HCT116 (cell line): Measurements from ENCODE around the gene TMEM164. TPM values are rescaled to one million over a fixed set of nuclear protein-coding genes. Genes with fewer than 3 reads are reported as not detected.

Experiments
- ATAC-seq: fragments of 200-7000 bp; cut with Tn5 transposase; 2 replicates; pipeline ENCODE4 v1.9.1; 2020; ENCODE audit warnings: mild to moderate bottlenecking, moderate library complexity
- BruUV-seq: library from RNA; stranded (reverse); fragments of 400-500 nt; replicated peaks from 2 replicates; lab custom pipeline; 2021; lab: Mats Ljungman, UMichigan
- CTCF ChIA-PET: fragments of 300-600 bp; sonication (Branson Sonifier 250); formaldehyde crosslinking; loops from one replicate; lab custom pipeline; 2021; ENCODE audit warnings: antibody characterized with exemption; lab: Charles Lee
- POLR2A ChIA-PET: fragments of 300-600, 350-600 bp; sonication (Branson Sonifier 250); formaldehyde crosslinking; loops from one replicate; lab custom pipeline; 2021; ENCODE audit warnings: antibody characterized with exemption; lab: Charles Lee
- RAD21 ChIA-PET, 2 experiments: fragments of 300-600 bp; sonication (Branson Sonifier 250); formaldehyde crosslinking; loops; one replicate each; lab custom pipeline; 2023; ENCODE audit warnings: low total read pairs in 2 of 2; ENCODE audit not compliant: uncharacterized antibody in 2 of 2, unreplicated experiment in 2 of 2, low non-redundant PET in 1 of 2; lab: Charles Lee
- DNase-seq: peaks from one replicate; pipeline ENCODE4 v3.0.0-alpha.2; 2010; ENCODE audit warnings: low read depth, low spot score
- H2AFZ ChIP-seq: fragments of 200-600 bp; shearing (Covaris generic), sonication (generic); 2 replicates; pipeline ENCODE4 v1.6.1; 2017; ENCODE audit warnings: low read depth, mixed run types, mixed read lengths, antibody characterized with exemption, low read length; ENCODE audit not compliant: poor library complexity, severe bottlenecking
- H3K27ac ChIP-seq: 2 replicates; pipeline ENCODE4 v1.5.1; 2012; ENCODE audit warnings: low read depth, low read length
- H3K27me3 ChIP-seq: fragments of 200-600 bp; sonication (generic); 2 replicates; pipeline ENCODE4 v1.6.1; 2016; ENCODE audit warnings: mixed run types, low read length, mixed read lengths; ENCODE audit not compliant: insufficient read depth
- H3K36me3 ChIP-seq, 2 experiments: fragments of 200-500 bp in 1 of 2; fragments of 200-600 bp in 1 of 2; sonication (Bioruptor generic) in 1 of 2; sonication (generic) in 1 of 2; 2 replicates each; pipeline versions ENCODE4 v1.5.1 to v1.6.1; 2014 to 2016; ENCODE audit warnings: low read length in 2 of 2, inconsistent platforms in 1 of 2, mixed read lengths in 1 of 2, mixed run types in 1 of 2; ENCODE audit not compliant: insufficient read depth in 2 of 2, control insufficient read depth in 1 of 2
- H3K4me1 ChIP-seq, 2 experiments: fragments of 200-600 bp in 1 of 2; sonication (generic) in 1 of 2; 2 replicates each; pipeline versions ENCODE4 v1.5.1 to v1.6.1; 2012 to 2017; ENCODE audit warnings: low read length in 2 of 2, inconsistent platforms in 1 of 2, mild to moderate bottlenecking in 1 of 2, mixed read lengths in 1 of 2, mixed run types in 1 of 2, moderate library complexity in 1 of 2; ENCODE audit not compliant: insufficient read depth in 2 of 2, control insufficient read depth in 1 of 2
- H3K4me2 ChIP-seq: fragments of 200-600 bp; sonication (generic); 2 replicates; pipeline ENCODE4 v1.6.1; 2017; ENCODE audit warnings: mixed run types, low read length, mixed read lengths
- H3K4me3 ChIP-seq, 2 experiments: fragments of 200-600 bp in 1 of 2; sonication (generic) in 1 of 2; replicated peaks in 1 of 2; 2 replicates each; pipeline ENCODE4 v1.5.1; 2011 to 2016; ENCODE audit warnings: low read length in 2 of 2, control low read depth in 1 of 2, low read depth in 1 of 2, mild to moderate bottlenecking in 1 of 2, mixed read lengths in 1 of 2, mixed run types in 1 of 2
- H3K79me2 ChIP-seq: fragments of 200-600 bp; sonication (generic); 2 replicates; pipeline ENCODE4 v1.6.1; 2017; ENCODE audit warnings: mild to moderate bottlenecking, mixed run types, low read length, moderate library complexity, mixed read lengths; ENCODE audit not compliant: insufficient read depth
- H3K9ac ChIP-seq: fragments of 200-600 bp; sonication (generic); 2 replicates; pipeline ENCODE4 v1.6.1; 2016; ENCODE audit warnings: low read length, mixed read lengths
- H3K9me2 ChIP-seq: fragments of 200-600 bp; sonication (generic), shearing (Covaris generic); 2 replicates; pipeline ENCODE4 v1.6.1; 2017; ENCODE audit warnings: mixed run types, mild to moderate bottlenecking, moderate library complexity; ENCODE audit not compliant: insufficient read depth
- H3K9me3 ChIP-seq, 2 experiments: fragments of 200-500 bp in 1 of 2; fragments of 200-600 bp in 1 of 2; sonication (Bioruptor generic) in 1 of 2; sonication (generic) in 1 of 2; 2 replicates each; pipeline ENCODE4 v1.6.1; 2014 to 2017; ENCODE audit warnings: low read length in 2 of 2, mixed read lengths in 2 of 2, inconsistent platforms in 1 of 2, low read depth in 1 of 2, mild to moderate bottlenecking in 1 of 2, mixed run types in 1 of 2, moderate library complexity in 1 of 2; ENCODE audit not compliant: control insufficient read depth in 1 of 2, insufficient read depth in 1 of 2
- H4K20me1 ChIP-seq: fragments of 200-600 bp; sonication (generic), shearing (Covaris generic); 2 replicates; pipeline ENCODE4 v1.6.1; 2017; ENCODE audit warnings: mixed run types, mild to moderate bottlenecking, moderate library complexity; ENCODE audit not compliant: insufficient read depth
- ELF1 ChIP-seq: IDR thresholded peaks from 2 replicates; pipeline ENCODE4 v1.6.1; 2012; ENCODE audit warnings: low read depth, borderline replicate concordance
- EZH2 ChIP-seq: fragments of 200-600 bp; sonication (generic); IDR thresholded peaks from 2 replicates; pipeline ENCODE4 v1.6.1; 2017; ENCODE audit warnings: antibody characterized with exemption, mixed run types
- EZH2phosphoT487 ChIP-seq: fragments of 200-600 bp; IDR thresholded peaks from 2 replicates; pipeline ENCODE4 v1.6.1; 2018; ENCODE audit warnings: antibody characterized with exemption, borderline replicate concordance
- POLR2A ChIP-seq: IDR thresholded peaks from 2 replicates; pipeline ENCODE4 v1.7.0; 2011; ENCODE audit warnings: borderline replicate concordance; ENCODE audit not compliant: insufficient read depth, insufficient read length; ENCODE audit errors: extremely low read depth
- POLR2AphosphoS5 ChIP-seq: IDR thresholded peaks from 2 replicates; pipeline ENCODE4 v1.6.1; 2011; ENCODE audit warnings: mild to moderate bottlenecking, low read depth, low read length, moderate library complexity
- SP1 ChIP-seq: IDR thresholded peaks from 2 replicates; pipeline ENCODE4 v1.6.1; 2012; ENCODE audit warnings: low read depth
- SRF ChIP-seq: IDR thresholded peaks from 2 replicates; pipeline ENCODE4 v1.6.1; 2012; ENCODE audit warnings: low read depth
- TCF7L2 ChIP-seq: IDR thresholded peaks from 2 replicates; pipeline ENCODE4 v1.7.0; 2011; ENCODE audit warnings: borderline replicate concordance, inconsistent platforms; ENCODE audit not compliant: insufficient read depth, insufficient read length; ENCODE audit errors: extremely low read depth
- YY1 ChIP-seq: IDR thresholded peaks from 2 replicates; pipeline ENCODE4 v1.6.1; 2011; ENCODE audit warnings: low read length, low read depth, moderate library complexity, mild to moderate bottlenecking; ENCODE audit not compliant: insufficient replicate concordance; ENCODE audit errors: extremely low read depth
- ZNF274 ChIP-seq: fragments of 200-500 bp; sonication (Bioruptor generic); IDR thresholded peaks from 2 replicates; pipeline ENCODE4 v1.6.1; 2014; ENCODE audit warnings: mild to moderate bottlenecking, low read depth, low read length, inconsistent platforms
- intact Hi-C: fragments of 100-400 bp; cut with micrococcal nuclease; formaldehyde crosslinking; loops from 2 replicates; pipeline ENCODE4 v1.10.0; 2022
- total RNA-seq: library from RNA; stranded (reverse); gene quantifications from one replicate; pipeline ENCODE4 v1.2.1, GENCODE V29; 2021; ENCODE audit not compliant: unreplicated experiment
- TF ChIP-seq, protein P1 (sequence below), 3 experiments: fragments of 200-600 bp in 1 of 3; sonication (generic) in 1 of 3; IDR thresholded peaks in 2 of 3; conservative IDR thresholded peaks in 1 of 3; 2 replicates each; pipeline ENCODE4 v1.5.1; 2012 to 2017; ENCODE audit warnings: low read depth in 2 of 3, low read length in 2 of 3, antibody characterized with exemption in 1 of 3, borderline replicate concordance in 1 of 3, control low read depth in 1 of 3, mild to moderate bottlenecking in 1 of 3, mixed read lengths in 1 of 3, mixed run types in 1 of 3, moderate library complexity in 1 of 3; ENCODE audit not compliant: insufficient read depth in 1 of 3
- TF ChIP-seq, protein P2 (sequence below): IDR thresholded peaks from 2 replicates; pipeline ENCODE4 v1.6.1; 2011; ENCODE audit warnings: mild to moderate bottlenecking, low read length, moderate library complexity; ENCODE audit not compliant: insufficient replicate concordance; ENCODE audit errors: extremely low read depth
- TF ChIP-seq, protein P3 (sequence below): IDR thresholded peaks from 2 replicates; pipeline ENCODE4 v1.6.1; 2012

Gene TMEM164
- total RNA-seq, 1 experiment from 2014 or later, result 18.7 TPM

DNA sequence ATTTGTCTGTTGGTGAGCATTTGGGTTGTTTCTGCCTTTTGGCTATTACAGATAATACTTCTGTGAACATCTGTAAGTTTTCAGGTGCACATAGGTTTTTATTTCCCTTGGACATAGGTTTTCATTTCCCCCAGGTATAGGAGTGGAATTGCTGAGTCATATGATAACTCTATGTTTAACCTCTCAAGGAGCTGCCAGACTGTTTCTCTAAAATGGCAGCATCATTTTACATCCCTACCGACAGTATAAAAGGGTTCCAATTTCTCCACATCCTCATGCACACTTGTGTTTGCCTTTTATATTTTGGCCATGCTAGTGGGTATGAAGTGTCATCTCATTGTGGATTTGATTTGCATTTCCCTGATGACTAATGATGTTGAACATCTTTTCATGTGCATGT lies 53.5 kb downstream of the TMEM164 start:
- Histone ChIP-seq H3K4me1 (peaks cover 0 to 3% of the 10 kb centered on the region in 2 experiments; a peak in 1 of 4 replicates), H3K9ac (no peak overlapping the region), H4K20me1 (no peaks in the 10 kb centered on the region), H3K9me3 (no peaks in the 10 kb centered on the region), H3K4me2 (no peak overlapping the region), H3K36me3 (no peaks in the 10 kb centered on the region), H2AFZ (no peak overlapping the region), H3K4me3 (no peak overlapping the region), H3K9me2 (no peaks in the 10 kb centered on the region), H3K79me2 (no peaks in the 10 kb centered on the region), H3K27me3 (no peaks in the 10 kb centered on the region), H3K27ac (no peak overlapping the region)
- TF ChIP-seq EZH2phosphoT487, result no peak
- no peak for TF ChIP-seq SP1
- DNase-seq, result no peak
- ChIA-PET CTCF (no interaction called here), RAD21 (no interaction called here), POLR2A (no interaction called here)
- intact Hi-C loops, result no loop called here
- BruUV-seq, result no TSS peak
- no peak for ATAC-seq

DNA sequence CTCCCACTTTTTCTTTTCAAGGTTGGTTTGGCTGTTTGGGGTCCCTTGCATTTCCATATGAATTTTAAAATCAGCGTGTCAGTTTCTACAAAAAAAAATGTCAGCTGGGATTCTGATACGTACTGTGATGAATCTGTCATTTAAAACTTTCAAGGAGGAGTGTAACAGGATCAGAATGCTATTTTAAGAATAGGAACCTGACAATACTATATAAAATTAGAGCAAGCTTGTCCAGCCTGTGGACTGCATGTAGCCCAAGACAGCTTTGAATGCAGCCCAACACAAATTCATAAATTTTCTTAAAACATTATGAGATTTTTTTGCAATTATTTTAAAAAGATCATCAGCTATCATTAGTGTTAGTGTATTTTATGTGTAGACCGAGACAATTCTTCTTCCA lies 56.5 kb downstream of the TMEM164 start:
- no peak overlapping the region for H2AFZ ChIP-seq
- intact Hi-C loops, result no loop called here
- H3K27ac ChIP-seq, result no peak overlapping the region
- ATAC-seq (no peak), DNase-seq (no peak)
- H4K20me1 ChIP-seq, result no peaks in the 10 kb centered on the region
- RAD21 ChIA-PET, result no interaction called here
- no peak overlapping the region for H3K9ac ChIP-seq
- no peaks in the 10 kb centered on the region for H3K9me2 ChIP-seq
- H3K4me1 ChIP-seq, result peaks cover 0 to 3% of the 10 kb centered on the region in 2 experiments; a peak in 1 of 4 replicates
- POLR2A ChIA-PET, result no interaction called here
- H3K4me3 ChIP-seq, result no peak overlapping the region
- CTCF ChIA-PET, result no interaction called here
- BruUV-seq, result no TSS peak
- H3K36me3 ChIP-seq, result no peaks in the 10 kb centered on the region
- no peaks in the 10 kb centered on the region for H3K79me2 ChIP-seq
- no peak overlapping the region for H3K4me2 ChIP-seq
- H3K9me3 ChIP-seq, result no peaks in the 10 kb centered on the region
- H3K27me3 ChIP-seq, result no peaks in the 10 kb centered on the region
- TF ChIP-seq TCF7L2 (no peak), YY1 (no peak), EZH2 (no peak), ZNF274 (no peak), POLR2A (no peak), SP1 (no peak), EZH2phosphoT487 (no peak), POLR2AphosphoS5 (no peak), ELF1 (no peak), SRF (no peak)
- TF ChIP-seq, protein P1, sequence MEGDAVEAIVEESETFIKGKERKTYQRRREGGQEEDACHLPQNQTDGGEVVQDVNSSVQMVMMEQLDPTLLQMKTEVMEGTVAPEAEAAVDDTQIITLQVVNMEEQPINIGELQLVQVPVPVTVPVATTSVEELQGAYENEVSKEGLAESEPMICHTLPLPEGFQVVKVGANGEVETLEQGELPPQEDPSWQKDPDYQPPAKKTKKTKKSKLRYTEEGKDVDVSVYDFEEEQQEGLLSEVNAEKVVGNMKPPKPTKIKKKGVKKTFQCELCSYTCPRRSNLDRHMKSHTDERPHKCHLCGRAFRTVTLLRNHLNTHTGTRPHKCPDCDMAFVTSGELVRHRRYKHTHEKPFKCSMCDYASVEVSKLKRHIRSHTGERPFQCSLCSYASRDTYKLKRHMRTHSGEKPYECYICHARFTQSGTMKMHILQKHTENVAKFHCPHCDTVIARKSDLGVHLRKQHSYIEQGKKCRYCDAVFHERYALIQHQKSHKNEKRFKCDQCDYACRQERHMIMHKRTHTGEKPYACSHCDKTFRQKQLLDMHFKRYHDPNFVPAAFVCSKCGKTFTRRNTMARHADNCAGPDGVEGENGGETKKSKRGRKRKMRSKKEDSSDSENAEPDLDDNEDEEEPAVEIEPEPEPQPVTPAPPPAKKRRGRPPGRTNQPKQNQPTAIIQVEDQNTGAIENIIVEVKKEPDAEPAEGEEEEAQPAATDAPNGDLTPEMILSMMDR (IDR thresholded peaks at IDR 0.05 in 2 of 3, conservative IDR thresholded peaks at IDR 0.05 in 1 of 3; ENCODE audit: borderline replicate concordance in 1 of 3, insufficient read depth in 1 of 3, low read depth in 2 of 3, low read length in 2 of 3), result no peak
- TF ChIP-seq, protein P2, sequence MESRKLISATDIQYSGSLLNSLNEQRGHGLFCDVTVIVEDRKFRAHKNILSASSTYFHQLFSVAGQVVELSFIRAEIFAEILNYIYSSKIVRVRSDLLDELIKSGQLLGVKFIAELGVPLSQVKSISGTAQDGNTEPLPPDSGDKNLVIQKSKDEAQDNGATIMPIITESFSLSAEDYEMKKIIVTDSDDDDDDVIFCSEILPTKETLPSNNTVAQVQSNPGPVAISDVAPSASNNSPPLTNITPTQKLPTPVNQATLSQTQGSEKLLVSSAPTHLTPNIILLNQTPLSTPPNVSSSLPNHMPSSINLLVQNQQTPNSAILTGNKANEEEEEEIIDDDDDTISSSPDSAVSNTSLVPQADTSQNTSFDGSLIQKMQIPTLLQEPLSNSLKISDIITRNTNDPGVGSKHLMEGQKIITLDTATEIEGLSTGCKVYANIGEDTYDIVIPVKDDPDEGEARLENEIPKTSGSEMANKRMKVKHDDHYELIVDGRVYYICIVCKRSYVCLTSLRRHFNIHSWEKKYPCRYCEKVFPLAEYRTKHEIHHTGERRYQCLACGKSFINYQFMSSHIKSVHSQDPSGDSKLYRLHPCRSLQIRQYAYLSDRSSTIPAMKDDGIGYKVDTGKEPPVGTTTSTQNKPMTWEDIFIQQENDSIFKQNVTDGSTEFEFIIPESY, result no peak
- TF ChIP-seq, protein P3, sequence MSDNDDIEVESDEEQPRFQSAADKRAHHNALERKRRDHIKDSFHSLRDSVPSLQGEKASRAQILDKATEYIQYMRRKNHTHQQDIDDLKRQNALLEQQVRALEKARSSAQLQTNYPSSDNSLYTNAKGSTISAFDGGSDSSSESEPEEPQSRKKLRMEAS, result no peak
